Skeletal muscle satellite cell (primary cell): ENCODE results near the gene IL10.

Experiments
- H3K27me3 ChIP-seq: 2 replicates; pipeline ENCODE4 v1.7.0; 2013; ENCODE audit warnings: low read length; ENCODE audit not compliant: control insufficient read depth, insufficient read depth
- H3K36me3 ChIP-seq: 2 replicates; pipeline ENCODE4 v1.7.0; 2013; ENCODE audit warnings: mild to moderate bottlenecking, control low read depth, low read length; ENCODE audit not compliant: insufficient read depth
- H3K4me1 ChIP-seq: 2 replicates; pipeline ENCODE4 v1.7.0; 2013; ENCODE audit warnings: low read length; ENCODE audit not compliant: control insufficient read depth, insufficient read depth
- H3K4me2 ChIP-seq: 2 replicates; pipeline ENCODE4 v1.7.0; 2013; ENCODE audit warnings: mild to moderate bottlenecking, low read length
- H3K4me3 ChIP-seq: 2 replicates; pipeline ENCODE4 v1.7.0; 2013; ENCODE audit warnings: low read length
- H3K9ac ChIP-seq: 2 replicates; pipeline ENCODE4 v1.7.0; 2013; ENCODE audit warnings: mild to moderate bottlenecking, low read depth, low read length, moderate library complexity
- H3K9me3 ChIP-seq: replicated peaks from 2 replicates; pipeline ENCODE4 v1.7.0; 2013; ENCODE audit warnings: mild to moderate bottlenecking, control low read depth, low read length

Gene IL10

GRCh38 chr1:206801467-206801866 is 29.2 kb upstream of the IL10 start:
- Histone ChIP-seq H3K4me1 (no peaks in the 10 kb centered on the region), H3K36me3 (no peaks in the 10 kb centered on the region), H3K4me2 (no peak overlapping the region), H3K9ac (no peak overlapping the region), H3K27me3 (peaks cover 17% of the 10 kb centered on the region), H3K4me3 (no peak overlapping the region), H3K9me3 (no peaks in the 10 kb centered on the region)

GRCh38 chr1:206800891-206801290 is 28.6 kb upstream of the IL10 start:
- Histone ChIP-seq H3K27me3 (peaks cover 17% of the 10 kb centered on the region), H3K9me3 (no peaks in the 10 kb centered on the region), H3K4me2 (no peak overlapping the region), H3K4me1 (no peaks in the 10 kb centered on the region), H3K9ac (no peak overlapping the region), H3K36me3 (no peaks in the 10 kb centered on the region), H3K4me3 (no peak overlapping the region)

- Histone ChIP-seq H3K9ac (no peak overlapping the region), H3K4me2 (no peak overlapping the region), H3K4me3 (no peak overlapping the region), H3K4me1 (no peaks in the 10 kb centered on the region), H3K27me3 (peaks cover 17% of the 10 kb centered on the region), H3K36me3 (no peaks in the 10 kb centered on the region), H3K9me3 (no peaks in the 10 kb centered on the region)
Measured at GRCh38 chr1:206800411-206800810, 28.1 kb upstream of the IL10 start.

- no peaks in the 10 kb centered on the region for H3K9me3 ChIP-seq
- no peaks in the 10 kb centered on the region for H3K36me3 ChIP-seq
- H3K27me3 ChIP-seq = peaks cover 12% of the 10 kb centered on the region
- H3K9ac ChIP-seq = no peak overlapping the region
- H3K4me3 ChIP-seq = no peak overlapping the region
- no peak overlapping the region for H3K4me2 ChIP-seq
- no peaks in the 10 kb centered on the region for H3K4me1 ChIP-seq
Measured at GRCh38 chr1:206799311-206799710, 27.0 kb upstream of the IL10 start.

GRCh38 chr1:206798384-206798996 is 26.2 kb upstream of the IL10 start:
- no peak overlapping the region for H3K4me2 ChIP-seq
- H3K27me3 ChIP-seq = peaks cover 5% of the 10 kb centered on the region
- no peak overlapping the region for H3K4me3 ChIP-seq
- no peaks in the 10 kb centered on the region for H3K4me1 ChIP-seq
- H3K36me3 ChIP-seq = no peaks in the 10 kb centered on the region
- H3K9ac ChIP-seq = no peak overlapping the region
- H3K9me3 ChIP-seq = no peaks in the 10 kb centered on the region

GRCh38 chr1:206797534-206798383 is 25.5 kb upstream of the IL10 start:
- no peak overlapping the region for H3K4me2 ChIP-seq
- no peaks in the 10 kb centered on the region for H3K9me3 ChIP-seq
- H3K4me3 ChIP-seq = no peak overlapping the region

GRCh38 chr1:206796981-206797402 is 24.7 kb upstream of the IL10 start:
- no peak overlapping the region for H3K4me3 ChIP-seq
- H3K27me3 ChIP-seq = peaks cover 5% of the 10 kb centered on the region
- no peak overlapping the region for H3K9ac ChIP-seq
- no peak overlapping the region for H3K4me2 ChIP-seq
- peaks cover 6% of the 10 kb centered on the region for H3K4me1 ChIP-seq
- no peaks in the 10 kb centered on the region for H3K9me3 ChIP-seq
- H3K36me3 ChIP-seq = no peaks in the 10 kb centered on the region

More at GRCh38 chr1:206797534-206798383, 25.5 kb upstream of the IL10 start:
- Histone ChIP-seq H3K36me3 (no peaks in the 10 kb centered on the region), H3K9ac (no peak overlapping the region), H3K27me3 (peaks cover 5% of the 10 kb centered on the region), H3K4me1 (no peaks in the 10 kb centered on the region)

GRCh38 chr1:206796116-206796515 is 23.8 kb upstream of the IL10 start:
- Histone ChIP-seq H3K9me3 (no peaks in the 10 kb centered on the region), H3K9ac (no peak overlapping the region), H3K27me3 (peaks cover under 1% of the 10 kb centered on the region), H3K4me3 (no peak overlapping the region), H3K36me3 (no peaks in the 10 kb centered on the region), H3K4me2 (no peak overlapping the region), H3K4me1 (peaks cover 9% of the 10 kb centered on the region)

GRCh38 chr1:206794294-206794908 is 22.1 kb upstream of the IL10 start:
- H3K4me2 ChIP-seq = no peak overlapping the region
- H3K27me3 ChIP-seq = no peaks in the 10 kb centered on the region
- no peak overlapping the region for H3K9ac ChIP-seq
- no peak overlapping the region for H3K4me3 ChIP-seq
- H3K36me3 ChIP-seq = no peaks in the 10 kb centered on the region
- H3K4me1 ChIP-seq = peaks cover 9% of the 10 kb centered on the region
- H3K9me3 ChIP-seq = no peaks in the 10 kb centered on the region

GRCh38 chr1:206793620-206794019 is 21.3 kb upstream of the IL10 start:
- Histone ChIP-seq H3K9ac (no peak overlapping the region), H3K4me3 (no peak overlapping the region), H3K4me1 (peaks cover 9% of the 10 kb centered on the region), H3K36me3 (no peaks in the 10 kb centered on the region), H3K27me3 (no peaks in the 10 kb centered on the region), H3K9me3 (no peaks in the 10 kb centered on the region), H3K4me2 (no peak overlapping the region)

- no peaks in the 10 kb centered on the region for H3K9me3 ChIP-seq
- no peak overlapping the region for H3K4me2 ChIP-seq
- no peak overlapping the region for H3K4me3 ChIP-seq
- H3K27me3 ChIP-seq = no peaks in the 10 kb centered on the region
- H3K4me1 ChIP-seq = peaks cover 9% of the 10 kb centered on the region
- no peaks in the 10 kb centered on the region for H3K36me3 ChIP-seq
- no peak overlapping the region for H3K9ac ChIP-seq
Measured at GRCh38 chr1:206792939-206793607, 20.8 kb upstream of the IL10 start.
